ENCODE data around the gene BHLHA15.

DNA sequence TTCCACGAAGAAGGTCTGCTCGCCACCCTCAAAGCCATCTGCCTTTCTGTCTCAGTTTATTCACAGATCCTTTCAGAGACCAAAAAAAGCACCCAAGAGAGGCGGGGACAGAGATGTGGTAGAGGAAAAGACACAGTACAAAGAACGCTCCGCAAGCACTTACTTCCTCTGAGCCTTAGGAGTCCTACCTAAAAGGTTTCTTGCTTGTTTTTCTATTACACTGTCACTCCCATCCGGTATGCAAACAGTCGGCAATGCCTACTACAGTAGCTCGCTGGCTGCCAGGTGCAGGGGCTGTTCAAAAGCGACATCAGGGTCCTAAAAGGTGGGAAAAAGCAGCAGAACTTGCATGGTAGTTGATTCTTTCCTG is 40.0 kb downstream of the BHLHA15 start:
- TF ChIP-seq, protein P1, sequence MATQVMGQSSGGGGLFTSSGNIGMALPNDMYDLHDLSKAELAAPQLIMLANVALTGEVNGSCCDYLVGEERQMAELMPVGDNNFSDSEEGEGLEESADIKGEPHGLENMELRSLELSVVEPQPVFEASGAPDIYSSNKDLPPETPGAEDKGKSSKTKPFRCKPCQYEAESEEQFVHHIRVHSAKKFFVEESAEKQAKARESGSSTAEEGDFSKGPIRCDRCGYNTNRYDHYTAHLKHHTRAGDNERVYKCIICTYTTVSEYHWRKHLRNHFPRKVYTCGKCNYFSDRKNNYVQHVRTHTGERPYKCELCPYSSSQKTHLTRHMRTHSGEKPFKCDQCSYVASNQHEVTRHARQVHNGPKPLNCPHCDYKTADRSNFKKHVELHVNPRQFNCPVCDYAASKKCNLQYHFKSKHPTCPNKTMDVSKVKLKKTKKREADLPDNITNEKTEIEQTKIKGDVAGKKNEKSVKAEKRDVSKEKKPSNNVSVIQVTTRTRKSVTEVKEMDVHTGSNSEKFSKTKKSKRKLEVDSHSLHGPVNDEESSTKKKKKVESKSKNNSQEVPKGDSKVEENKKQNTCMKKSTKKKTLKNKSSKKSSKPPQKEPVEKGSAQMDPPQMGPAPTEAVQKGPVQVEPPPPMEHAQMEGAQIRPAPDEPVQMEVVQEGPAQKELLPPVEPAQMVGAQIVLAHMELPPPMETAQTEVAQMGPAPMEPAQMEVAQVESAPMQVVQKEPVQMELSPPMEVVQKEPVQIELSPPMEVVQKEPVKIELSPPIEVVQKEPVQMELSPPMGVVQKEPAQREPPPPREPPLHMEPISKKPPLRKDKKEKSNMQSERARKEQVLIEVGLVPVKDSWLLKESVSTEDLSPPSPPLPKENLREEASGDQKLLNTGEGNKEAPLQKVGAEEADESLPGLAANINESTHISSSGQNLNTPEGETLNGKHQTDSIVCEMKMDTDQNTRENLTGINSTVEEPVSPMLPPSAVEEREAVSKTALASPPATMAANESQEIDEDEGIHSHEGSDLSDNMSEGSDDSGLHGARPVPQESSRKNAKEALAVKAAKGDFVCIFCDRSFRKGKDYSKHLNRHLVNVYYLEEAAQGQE (IDR thresholded peaks at IDR 0.05; ENCODE audit: insufficient read depth in 1 of 2, low read depth in 2 of 2, low read length in 2 of 2), result no peak
- no peak for TF ChIP-seq SIN3A (IDR thresholded peaks at IDR 0.05; ENCODE audit: borderline replicate concordance, insufficient read depth, low read length)
